Keratinocyte (primary cell): ENCODE results near the gene TMPRSS11F.

Experiments
- EZH2 ChIP-seq: IDR thresholded peaks from one replicate; pipeline ENCODE4 v1.6.1; 2012; ENCODE audit warnings: inconsistent platforms, mild to moderate bottlenecking, low read length, moderate library complexity
- TF ChIP-seq, protein P1 (sequence below), 3 experiments: IDR thresholded peaks in 1 of 3; conservative IDR thresholded peaks in 1 of 3; optimal IDR thresholded peaks in 1 of 3; 2 replicates in 2 of 3; 3 replicates in 1 of 3; pipeline versions ENCODE3 to v1.5.1; 2011; ENCODE audit warnings: low read length in 3 of 3, mild to moderate bottlenecking in 3 of 3, moderate library complexity in 2 of 3, control low read depth in 1 of 3, inconsistent platforms in 1 of 3; ENCODE audit not compliant: insufficient read depth in 2 of 3; ENCODE audit errors: extremely low read depth in 1 of 3

DNA sequence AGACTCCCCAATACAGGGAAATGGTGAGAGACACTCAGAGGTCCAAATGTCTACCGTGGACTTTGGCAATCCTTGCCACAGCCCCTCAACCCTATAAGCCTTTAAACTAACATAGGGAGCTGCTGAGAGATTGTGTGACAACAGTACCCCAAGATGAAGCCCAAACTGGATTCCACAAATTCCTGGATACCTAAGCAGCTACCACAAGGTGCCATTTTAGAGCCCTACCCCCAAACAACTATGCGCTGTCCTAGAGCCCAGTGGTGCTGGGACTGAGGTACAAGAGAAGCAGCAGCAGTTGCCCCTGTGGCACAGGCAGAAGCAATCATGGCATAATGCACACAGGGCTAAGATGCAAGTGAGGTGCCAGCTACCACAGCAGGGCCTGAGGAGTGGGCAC lies 2.7 kb upstream of the TMPRSS11F start:
- TF ChIP-seq, protein P1, sequence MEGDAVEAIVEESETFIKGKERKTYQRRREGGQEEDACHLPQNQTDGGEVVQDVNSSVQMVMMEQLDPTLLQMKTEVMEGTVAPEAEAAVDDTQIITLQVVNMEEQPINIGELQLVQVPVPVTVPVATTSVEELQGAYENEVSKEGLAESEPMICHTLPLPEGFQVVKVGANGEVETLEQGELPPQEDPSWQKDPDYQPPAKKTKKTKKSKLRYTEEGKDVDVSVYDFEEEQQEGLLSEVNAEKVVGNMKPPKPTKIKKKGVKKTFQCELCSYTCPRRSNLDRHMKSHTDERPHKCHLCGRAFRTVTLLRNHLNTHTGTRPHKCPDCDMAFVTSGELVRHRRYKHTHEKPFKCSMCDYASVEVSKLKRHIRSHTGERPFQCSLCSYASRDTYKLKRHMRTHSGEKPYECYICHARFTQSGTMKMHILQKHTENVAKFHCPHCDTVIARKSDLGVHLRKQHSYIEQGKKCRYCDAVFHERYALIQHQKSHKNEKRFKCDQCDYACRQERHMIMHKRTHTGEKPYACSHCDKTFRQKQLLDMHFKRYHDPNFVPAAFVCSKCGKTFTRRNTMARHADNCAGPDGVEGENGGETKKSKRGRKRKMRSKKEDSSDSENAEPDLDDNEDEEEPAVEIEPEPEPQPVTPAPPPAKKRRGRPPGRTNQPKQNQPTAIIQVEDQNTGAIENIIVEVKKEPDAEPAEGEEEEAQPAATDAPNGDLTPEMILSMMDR (optimal IDR thresholded peaks at IDR 0.05 in 1 of 3, IDR thresholded peaks at IDR 0.05 in 1 of 3, conservative IDR thresholded peaks at IDR 0.05 in 1 of 3; ENCODE audit: extremely low read depth in 1 of 3, insufficient read depth in 2 of 3, low read length in 3 of 3), result no peak
- no peak for TF ChIP-seq EZH2
